Naive thymus-derived CD4-positive, alpha-beta T cell (primary cell): ENCODE results near the gene DIP2B. TPM values are rescaled to one million over a fixed set of nuclear protein-coding genes. Genes with fewer than 3 reads are reported as not detected.

Experiments used
- ATAC-seq: fragments of 150-1000 bp; cut with Tn5 transposase; 2 replicates; pipeline ENCODE4 v1.10.0; 2021; ENCODE audit warnings: mild to moderate bottlenecking, moderate library complexity
- CTCF ChIA-PET: fragments of 350-600 bp; sonication (Branson Sonifier 250); formaldehyde crosslinking; loops from one replicate; lab custom pipeline; 2021; ENCODE audit warnings: antibody characterized with exemption; lab: Charles Lee
- POLR2A ChIA-PET: fragments of 350-600 bp; sonication (Branson Sonifier 250); formaldehyde crosslinking; loops from one replicate; lab custom pipeline; 2021; ENCODE audit warnings: antibody characterized with exemption, inconsistent platforms; lab: Charles Lee
- DNase-seq, 9 donors: peaks; one replicate each; pipeline versions ENCODE4 v3.0.0 to v3.0.0-alpha.2; 2020 to 2022; ENCODE audit warnings: mixed read lengths in 1 of 9
- H3K27ac ChIP-seq: one replicate; pipeline ENCODE4 v1.7.0; 2013; ENCODE audit warnings: mild to moderate bottlenecking, low read depth, low read length, moderate library complexity
- H3K27me3 ChIP-seq, 2 donors: one replicate each; pipeline ENCODE4 v1.7.0; 2013; ENCODE audit warnings: low read length in 2 of 2, mild to moderate bottlenecking in 2 of 2, moderate library complexity in 2 of 2; ENCODE audit not compliant: control insufficient read depth in 2 of 2, insufficient read depth in 2 of 2
- H3K36me3 ChIP-seq, 3 experiments: 1 replicate in 2 of 3; 2 replicates in 1 of 3; pipeline ENCODE4 v1.7.0; 2013; ENCODE audit warnings: low read length in 3 of 3, mild to moderate bottlenecking in 3 of 3, moderate library complexity in 1 of 3; ENCODE audit not compliant: insufficient read depth in 3 of 3, control insufficient read depth in 2 of 3
- H3K4me1 ChIP-seq, 2 donors: one replicate each; pipeline ENCODE4 v1.7.0; 2013; ENCODE audit warnings: low read length in 2 of 2, mild to moderate bottlenecking in 2 of 2, moderate library complexity in 1 of 2; ENCODE audit not compliant: control insufficient read depth in 2 of 2, insufficient read depth in 2 of 2
- H3K4me3 ChIP-seq: 2 replicates; pipeline ENCODE4 v1.7.0; 2013; ENCODE audit warnings: mild to moderate bottlenecking, low read length
- H3K9me3 ChIP-seq, 3 experiments: 1 replicate in 2 of 3; 2 replicates in 1 of 3; pipeline ENCODE4 v1.7.0; 2013; ENCODE audit warnings: low read length in 3 of 3; ENCODE audit not compliant: control insufficient read depth in 2 of 3
- H3K27ac Mint-ChIP-seq, 9 donors: one replicate each; pipeline ENCODE4 v1.8.0; 2020 to 2022; ENCODE audit warnings: mixed read lengths in 9 of 9, mild to moderate bottlenecking in 8 of 9, moderate library complexity in 5 of 9, inconsistent platforms in 2 of 9
- H3K27me3 Mint-ChIP-seq, 5 donors: one replicate each; pipeline ENCODE4 v1.8.0; 2021 to 2022; ENCODE audit warnings: mixed read lengths in 5 of 5, mild to moderate bottlenecking in 1 of 5
- H3K36me3 Mint-ChIP-seq, 5 donors: one replicate each; pipeline ENCODE4 v1.8.0; 2020 to 2022; ENCODE audit warnings: mixed read lengths in 5 of 5, mild to moderate bottlenecking in 3 of 5, inconsistent platforms in 1 of 5
- H3K4me1 Mint-ChIP-seq, 7 donors: one replicate each; pipeline ENCODE4 v1.8.0; 2020 to 2022; ENCODE audit warnings: mixed read lengths in 7 of 7, mild to moderate bottlenecking in 3 of 7, inconsistent platforms in 1 of 7
- H3K4me3 Mint-ChIP-seq, 10 donors: one replicate each; pipeline ENCODE4 v1.8.0; 2020 to 2022; ENCODE audit warnings: mild to moderate bottlenecking in 10 of 10, mixed read lengths in 10 of 10, moderate library complexity in 6 of 10, inconsistent platforms in 2 of 10
- H3K9me3 Mint-ChIP-seq, 11 donors: one replicate each; pipeline ENCODE4 v1.8.0; 2020 to 2022; ENCODE audit warnings: mixed read lengths in 11 of 11, mild to moderate bottlenecking in 4 of 11, inconsistent platforms in 1 of 11, moderate library complexity in 1 of 11
- intact Hi-C, 2 donors: fragments of 100-400 bp; cut with micrococcal nuclease; formaldehyde crosslinking; loops; one replicate each; pipeline ENCODE4 v1.15.1; 2023
- polyA plus RNA-seq, 2 donors: library from polyadenylated mRNA; unstranded; fragments of 300-500 nt; fragmentation: Illumina TruSeq; gene quantifications; one replicate each; pipeline ENCODE4 v1.2.3, GENCODE V29; 2021
- total RNA-seq, 6 experiments: library from RNA in 5 of 6; stranded (reverse) in 5 of 6; gene quantifications; 1 replicate in 5 of 6; 2 replicates in 1 of 6; pipeline ENCODE4 v1.2.3 and lab custom pipeline; 2021 to 2026

The DIP2B gene
- total and polyA plus RNA-seq, 7 experiments from 2014 or later, result 10.0 to 41.8 (median 34.3) TPM

GRCh38 chr12:50739611-50740010 is 234.8 kb downstream of the DIP2B start:
- H3K27ac ChIP-seq, result no peak overlapping the region
- DNase-seq (no peak), ATAC-seq (no peak)
- CTCF ChIA-PET, result no interaction called here
- intact Hi-C loops, result no loop called here
- H3K27me3 Mint-ChIP-seq, result no peaks in the 10 kb centered on the region
- POLR2A ChIA-PET, result interaction anchor here (0.6 kb wide), 1 partner anchor 460 kb away, joined by 3 read pairs; no protein-coding TSS in a partner anchor
- H3K36me3 Mint-ChIP-seq, result peaks cover 24 to 69% (median 43%) of the 10 kb centered on the region in 5 donors
- no peaks in the 10 kb centered on the region for H3K4me1 Mint-ChIP-seq
- H3K27me3 ChIP-seq, result no peaks in the 10 kb centered on the region
- no peak overlapping the region for H3K27ac Mint-ChIP-seq
- H3K36me3 ChIP-seq, result peaks cover 0 to 87% (median 26%) of the 10 kb centered on the region in 3 experiments
- no peak overlapping the region for H3K4me3 Mint-ChIP-seq
- no peak overlapping the region for H3K4me3 ChIP-seq
- peaks cover 0 to 3% (median 0%) of the 10 kb centered on the region in 11 donors for H3K9me3 Mint-ChIP-seq
- H3K9me3 ChIP-seq, result no peaks in the 10 kb centered on the region
- no peaks in the 10 kb centered on the region for H3K4me1 ChIP-seq

- ChIA-PET POLR2A (interaction anchor here (0.6 kb wide), 1 partner anchor 461 kb away, joined by 3 read pairs; no protein-coding TSS in a partner anchor), CTCF (interaction anchor here (0.7 kb wide), 1 partner anchor 25 kb away, joined by 3 read pairs; no protein-coding TSS in a partner anchor)
- H3K4me3 Mint-ChIP-seq, result no peak overlapping the region
- H3K4me1 Mint-ChIP-seq, result no peaks in the 10 kb centered on the region
- ATAC-seq, result no peak
- H3K36me3 ChIP-seq, result peaks cover 0 to 91% (median 26%) of the 10 kb centered on the region in 3 experiments
- no peaks in the 10 kb centered on the region for H3K9me3 ChIP-seq
- H3K27me3 ChIP-seq, result no peaks in the 10 kb centered on the region
- H3K9me3 Mint-ChIP-seq, result peaks cover 0 to 3% (median 0%) of the 10 kb centered on the region in 11 donors
- peak overlapping the region in 3 of 9 donors; percentile 9 to 75 (median 59) for H3K27ac Mint-ChIP-seq
- no peak overlapping the region for H3K27ac ChIP-seq
- intact Hi-C loops, result no loop called here
- no peak overlapping the region for H3K4me3 ChIP-seq
- H3K27me3 Mint-ChIP-seq, result no peaks in the 10 kb centered on the region
- no peaks in the 10 kb centered on the region for H3K4me1 ChIP-seq
- peaks cover 24 to 66% (median 37%) of the 10 kb centered on the region in 5 donors for H3K36me3 Mint-ChIP-seq
- DNase-seq, result no peak
These were observed 235.5 kb downstream of the DIP2B start for GRCh38 chr12:50740307-50740706.

GRCh38 chr12:50742776-50743175 is 238.0 kb downstream of the DIP2B start:
- Histone ChIP-seq H3K9me3 (no peaks in the 10 kb centered on the region), H3K4me3 (no peak overlapping the region), H3K36me3 (peaks cover 0 to 84% (median 23%) of the 10 kb centered on the region in 3 experiments), H3K27me3 (no peaks in the 10 kb centered on the region), H3K4me1 (no peaks in the 10 kb centered on the region), H3K27ac (no peak overlapping the region)
- DNase-seq (no peak), ATAC-seq (no peak)
- ChIA-PET POLR2A (no interaction called here), CTCF (interaction anchor here (1.3 kb wide), 1 partner anchor 22 kb away, joined by 3 read pairs; no protein-coding TSS in a partner anchor)
- peak overlapping the region in 1 of 9 donors; percentile 76 for H3K27ac Mint-ChIP-seq
- no peak overlapping the region for H3K4me3 Mint-ChIP-seq
- H3K4me1 Mint-ChIP-seq, result no peaks in the 10 kb centered on the region
- no peaks in the 10 kb centered on the region for H3K27me3 Mint-ChIP-seq
- intact Hi-C loops, result no loop called here
- H3K9me3 Mint-ChIP-seq, result peaks cover 0 to 3% (median 0%) of the 10 kb centered on the region in 11 donors
- H3K36me3 Mint-ChIP-seq, result peaks cover 28 to 62% (median 40%) of the 10 kb centered on the region in 5 donors

- CTCF ChIA-PET, result no interaction called here
- DNase-seq, result no peak
- intact Hi-C loops, result no loop called here
- Mint-ChIP-seq H3K9me3 (peaks cover 0 to 2% (median 0%) of the 10 kb centered on the region in 11 donors), H3K27me3 (no peaks in the 10 kb centered on the region), H3K4me1 (peaks cover 0 to 3% (median 0%) of the 10 kb centered on the region in 7 donors), H3K27ac (peak overlapping the region in 2 of 9 donors; percentile 3 to 9), H3K4me3 (no peak overlapping the region), H3K36me3 (peaks cover 18 to 60% (median 28%) of the 10 kb centered on the region in 5 donors)
- Histone ChIP-seq H3K4me1 (no peaks in the 10 kb centered on the region), H3K4me3 (no peak overlapping the region), H3K27ac (no peak overlapping the region), H3K36me3 (peaks cover 0 to 59% (median 5%) of the 10 kb centered on the region in 3 experiments), H3K9me3 (no peaks in the 10 kb centered on the region), H3K27me3 (no peaks in the 10 kb centered on the region)
- POLR2A ChIA-PET, result no interaction called here
- ATAC-seq, result peak; percentile 54
These were observed 241.1 kb downstream of the DIP2B start for GRCh38 chr12:50745861-50746260.

GRCh38 chr12:50746431-50746830 is 241.6 kb downstream of the DIP2B start:
- intact Hi-C loops, result no loop called here
- Mint-ChIP-seq H3K27me3 (no peaks in the 10 kb centered on the region), H3K4me1 (peaks cover 0 to 3% (median 0%) of the 10 kb centered on the region in 7 donors), H3K36me3 (peaks cover 12 to 55% (median 28%) of the 10 kb centered on the region in 5 donors), H3K27ac (no peak overlapping the region), H3K4me3 (no peak overlapping the region), H3K9me3 (peaks cover 0 to 2% (median 0%) of the 10 kb centered on the region in 11 donors)
- no peak overlapping the region for H3K4me3 ChIP-seq
- H3K9me3 ChIP-seq, result no peaks in the 10 kb centered on the region
- no peak overlapping the region for H3K27ac ChIP-seq
- ChIA-PET POLR2A (interaction anchor here (0.9 kb wide), 1 partner anchor 18 kb away, joined by 6 read pairs; the partner anchor contains the start of gene ATF1), CTCF (no interaction called here)
- no peaks in the 10 kb centered on the region for H3K27me3 ChIP-seq
- no peak for ATAC-seq
- no peaks in the 10 kb centered on the region for H3K4me1 ChIP-seq
- H3K36me3 ChIP-seq, result peaks cover 0 to 53% (median 0%) of the 10 kb centered on the region in 3 experiments
- no peak for DNase-seq

GRCh38 chr12:50747817-50748216 is 243.0 kb downstream of the DIP2B start:
- DNase-seq (no peak), ATAC-seq (no peak)
- peaks cover 0 to 3% (median 0%) of the 10 kb centered on the region in 7 donors for H3K4me1 Mint-ChIP-seq
- intact Hi-C loops, result no loop called here
- Histone ChIP-seq H3K9me3 (no peaks in the 10 kb centered on the region), H3K4me3 (no peak overlapping the region), H3K27ac (no peak overlapping the region), H3K36me3 (peaks cover 0 to 39% (median 0%) of the 10 kb centered on the region in 3 experiments), H3K27me3 (no peaks in the 10 kb centered on the region), H3K4me1 (no peaks in the 10 kb centered on the region)
- POLR2A ChIA-PET, result no interaction called here
- peak overlapping the region in 1 of 9 donors; percentile 8 for H3K27ac Mint-ChIP-seq
- H3K9me3 Mint-ChIP-seq, result peaks cover 0 to 2% (median 0%) of the 10 kb centered on the region in 11 donors
- no peaks in the 10 kb centered on the region for H3K27me3 Mint-ChIP-seq
- H3K4me3 Mint-ChIP-seq, result no peak overlapping the region
- CTCF ChIA-PET, result no interaction called here
- H3K36me3 Mint-ChIP-seq, result peaks cover 9 to 48% (median 25%) of the 10 kb centered on the region in 5 donors
